Stimulated activated CD8-positive, alpha-beta memory T cell treated with anti-CD3 and anti-CD28 coated beads, Interleukin-7, amount 100 ng/mL, for 1 hour (primary cell): ENCODE measurements around the gene PGAP6.
"Not testable (repeated sequence)": the region's sequence is repeated elsewhere in the genome, so short reads cannot be mapped to it uniquely, and the experiment has no call there.

ENCODE experiments used
- DNase-seq, 2 donors: peaks; one replicate each; pipeline ENCODE4 v3.0.0-alpha.2; 2020; ENCODE audit warnings: low read depth in 2 of 2

The PGAP6 gene, protein sequence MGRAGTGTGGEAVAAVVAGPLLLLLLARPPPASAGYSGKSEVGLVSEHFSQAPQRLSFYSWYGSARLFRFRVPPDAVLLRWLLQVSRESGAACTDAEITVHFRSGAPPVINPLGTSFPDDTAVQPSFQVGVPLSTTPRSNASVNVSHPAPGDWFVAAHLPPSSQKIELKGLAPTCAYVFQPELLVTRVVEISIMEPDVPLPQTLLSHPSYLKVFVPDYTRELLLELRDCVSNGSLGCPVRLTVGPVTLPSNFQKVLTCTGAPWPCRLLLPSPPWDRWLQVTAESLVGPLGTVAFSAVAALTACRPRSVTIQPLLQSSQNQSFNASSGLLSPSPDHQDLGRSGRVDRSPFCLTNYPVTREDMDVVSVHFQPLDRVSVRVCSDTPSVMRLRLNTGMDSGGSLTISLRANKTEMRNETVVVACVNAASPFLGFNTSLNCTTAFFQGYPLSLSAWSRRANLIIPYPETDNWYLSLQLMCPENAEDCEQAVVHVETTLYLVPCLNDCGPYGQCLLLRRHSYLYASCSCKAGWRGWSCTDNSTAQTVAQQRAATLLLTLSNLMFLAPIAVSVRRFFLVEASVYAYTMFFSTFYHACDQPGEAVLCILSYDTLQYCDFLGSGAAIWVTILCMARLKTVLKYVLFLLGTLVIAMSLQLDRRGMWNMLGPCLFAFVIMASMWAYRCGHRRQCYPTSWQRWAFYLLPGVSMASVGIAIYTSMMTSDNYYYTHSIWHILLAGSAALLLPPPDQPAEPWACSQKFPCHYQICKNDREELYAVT

DNA sequence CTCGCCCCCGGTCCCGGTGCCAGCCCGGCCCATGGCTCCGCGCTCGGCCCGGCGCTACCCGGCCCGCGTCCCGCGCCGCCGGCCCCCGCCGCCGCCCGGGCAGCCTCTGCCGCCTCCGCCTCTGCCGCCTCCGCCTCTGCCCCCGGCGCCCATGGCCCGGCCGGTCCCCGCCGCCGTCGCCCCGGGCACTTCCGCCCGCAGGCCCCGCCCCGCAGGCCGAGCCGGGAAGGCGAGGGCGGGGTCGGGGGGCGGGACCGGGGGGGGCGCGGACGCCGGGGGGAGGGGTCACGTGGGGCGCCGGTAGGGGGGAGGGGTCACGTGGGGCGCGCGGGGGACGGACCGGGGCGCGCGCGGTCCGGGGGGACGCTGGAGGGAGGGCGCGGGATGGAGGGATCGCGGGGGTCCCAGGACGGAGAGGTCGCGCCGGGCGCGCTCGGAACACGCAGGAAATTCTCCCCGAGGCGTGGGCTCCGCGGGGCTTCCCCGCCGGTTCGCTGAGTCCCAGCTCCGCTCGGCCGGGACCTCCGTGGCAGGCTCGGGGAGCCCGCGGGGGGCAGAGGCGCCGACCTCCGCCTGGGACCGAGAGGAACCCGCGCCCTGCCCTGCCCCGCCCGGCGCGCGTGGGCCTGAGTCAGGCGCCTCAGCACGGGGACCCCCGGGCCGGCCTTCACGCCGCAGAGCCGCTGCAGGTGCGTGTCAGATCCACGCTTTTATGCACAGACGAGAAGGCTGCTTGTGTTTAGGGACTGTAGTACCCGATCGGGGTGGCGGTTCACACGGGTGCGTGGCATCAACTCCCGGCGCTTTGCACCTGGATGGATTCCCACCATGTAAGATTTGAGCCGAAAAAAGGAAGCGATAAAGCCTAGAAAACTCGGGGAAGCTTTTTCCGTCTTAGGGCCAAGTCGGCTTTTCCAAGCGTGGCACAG lies at the start of gene PGAP6:
PGAP6 (minus strand) TSS at position 190 of the 929 bp plus-strand sequence; CDS start at position 33, 157 bp downstream.
- DNase-seq, result peak; percentile 34 to 57

DNA sequence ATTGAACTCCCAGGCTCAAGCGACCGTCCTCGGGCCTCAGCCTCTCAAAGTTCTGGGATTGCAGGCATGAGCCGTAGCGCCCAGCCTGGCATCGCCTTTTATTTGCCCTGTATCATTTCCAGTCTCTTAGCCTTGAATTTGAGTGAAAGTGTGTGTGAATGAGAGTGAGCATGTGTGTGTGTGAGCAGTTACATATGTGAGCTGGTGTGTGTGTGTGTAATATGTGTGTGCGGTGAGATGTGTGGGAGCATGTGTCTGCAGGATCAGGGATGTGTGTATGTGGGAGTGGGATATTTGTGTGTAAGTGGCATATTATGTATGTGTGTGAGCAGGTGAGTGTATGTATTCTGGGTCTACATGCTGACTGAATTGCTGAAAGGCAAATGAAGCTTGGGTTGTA lies 49.1 kb upstream of the PGAP6 start:
- no peak for DNase-seq

- no peak for DNase-seq
These were observed 45.5 kb upstream of the PGAP6 start for GRCh38 chr16:427250-427649.

DNA sequence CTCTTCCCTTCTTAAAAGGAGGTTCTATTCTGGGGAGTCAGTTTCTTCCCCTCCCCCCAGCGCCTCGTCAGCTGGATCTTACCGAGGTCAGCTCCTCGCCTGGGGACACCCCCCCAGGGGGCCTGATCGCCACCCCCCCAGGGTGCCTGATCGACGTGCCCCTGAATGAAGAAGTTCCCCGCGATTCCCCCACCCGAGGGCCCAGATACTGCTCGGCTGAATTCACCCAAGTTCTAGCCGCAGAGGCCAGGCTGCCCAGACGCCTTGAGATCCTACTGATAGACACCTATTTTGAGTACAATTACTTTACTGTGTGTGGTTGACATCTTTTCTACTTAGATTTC lies 45.1 kb upstream of the PGAP6 start:
- no peak for DNase-seq

DNA sequence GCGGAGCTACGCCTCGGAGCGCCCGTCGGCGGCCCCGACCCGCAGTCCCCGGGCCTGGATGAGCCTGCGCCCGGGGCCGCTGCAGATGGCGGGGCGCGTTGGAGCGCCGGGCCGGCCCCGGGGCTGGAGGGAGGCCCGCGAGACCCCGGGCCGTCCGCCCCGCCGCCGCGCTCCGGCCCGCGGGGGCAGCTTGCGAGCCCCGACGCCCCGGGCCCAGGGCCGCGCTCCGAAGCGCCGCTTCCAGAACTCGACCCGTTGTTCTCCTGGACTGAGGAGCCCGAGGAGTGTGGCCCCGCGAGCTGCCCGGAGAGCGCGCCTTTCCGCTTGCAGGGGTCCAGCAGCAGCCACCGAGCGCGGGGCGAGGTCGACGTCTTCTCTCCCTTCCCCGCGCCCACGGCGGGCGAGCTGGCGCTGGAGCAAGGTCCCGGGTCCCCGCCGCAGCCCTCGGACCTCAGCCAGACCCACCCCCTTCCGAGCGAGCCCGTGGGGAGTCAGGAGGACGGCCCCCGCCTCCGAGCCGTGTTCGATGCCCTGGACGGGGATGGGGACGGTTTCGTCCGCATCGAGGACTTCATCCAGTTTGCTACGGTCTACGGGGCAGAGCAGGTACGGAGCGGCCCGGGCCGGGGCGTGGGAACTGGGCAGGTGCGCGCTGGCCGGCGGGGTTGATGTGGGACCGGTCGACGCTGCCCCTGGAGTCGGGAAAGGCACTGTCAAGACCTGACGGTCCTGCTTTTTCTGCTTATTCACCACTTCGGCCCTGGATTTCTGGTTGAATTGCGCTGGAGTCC lies 44.5 kb upstream of the PGAP6 start:
- no peak for DNase-seq

GRCh38 chr16:425740-426114 lies 43.9 kb upstream of the PGAP6 start:
- DNase-seq, result peak in 1 of 2 donors; percentile 9

DNA sequence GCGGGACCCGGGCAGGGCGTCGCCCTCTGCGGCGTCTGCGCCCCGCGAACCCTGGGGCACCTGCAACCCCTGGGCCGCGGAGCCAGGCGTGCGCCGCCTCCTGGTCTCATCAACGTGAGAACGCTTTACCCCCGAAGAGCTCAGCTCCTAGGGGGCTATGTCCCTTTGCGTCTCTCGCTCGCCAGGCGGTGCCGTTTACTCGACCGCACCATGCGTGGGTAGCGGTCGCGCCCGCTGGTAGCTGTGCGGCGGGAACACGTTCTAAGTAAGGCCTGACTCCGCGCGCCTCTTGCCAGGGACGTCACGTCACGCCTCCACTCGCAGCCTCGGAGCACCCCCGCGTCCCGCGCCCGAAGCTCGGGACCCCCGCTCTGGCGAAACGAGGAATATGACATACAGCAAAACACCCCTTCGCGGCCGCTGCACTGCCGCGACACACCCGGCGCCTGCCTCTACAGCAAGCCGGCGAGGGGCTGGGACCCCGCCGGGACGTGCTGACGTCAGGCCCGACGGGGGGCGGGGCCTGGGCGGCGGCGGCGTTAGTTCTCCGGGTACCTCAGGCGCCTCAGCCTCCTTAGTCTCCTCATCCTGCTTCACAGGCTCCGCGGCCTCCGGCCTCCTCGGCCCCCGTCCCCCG lies 43.4 kb upstream of the PGAP6 start, which contains the start of gene RAB11FIP3:
RAB11FIP3 (plus strand) TSS at position 568 of the 637 bp plus-strand sequence. CDS start 358 bp downstream, outside the sequence.
- peak; percentile 63 to 68 for DNase-seq

GRCh38 chr16:424623-425081 lies 42.9 kb upstream of the PGAP6 start:
- DNase-seq, result no peak

- DNase-seq, result no peak
These were observed 42.4 kb upstream of the PGAP6 start for GRCh38 chr16:424033-424622.

GRCh38 chr16:422179-422578 lies 40.4 kb upstream of the PGAP6 start:
- DNase-seq, result not testable (repeated sequence)

DNA sequence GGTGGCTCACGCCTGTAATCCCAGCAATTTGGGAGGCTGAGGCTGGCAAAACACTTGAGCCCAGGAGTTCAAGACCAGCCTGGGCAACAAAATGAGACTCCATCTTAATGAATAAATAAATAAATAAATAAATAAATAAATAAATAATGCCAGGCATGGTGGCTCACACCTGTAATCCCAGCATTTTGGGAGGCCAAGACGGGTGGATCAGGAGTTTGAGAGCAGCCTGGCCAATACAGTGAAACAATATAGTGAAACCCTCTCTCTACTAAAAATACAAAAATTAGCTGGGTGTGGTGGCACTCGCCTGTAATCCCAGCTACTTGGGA lies 33.4 kb upstream of the PGAP6 start:
- not testable (repeated sequence) for DNase-seq

DNA sequence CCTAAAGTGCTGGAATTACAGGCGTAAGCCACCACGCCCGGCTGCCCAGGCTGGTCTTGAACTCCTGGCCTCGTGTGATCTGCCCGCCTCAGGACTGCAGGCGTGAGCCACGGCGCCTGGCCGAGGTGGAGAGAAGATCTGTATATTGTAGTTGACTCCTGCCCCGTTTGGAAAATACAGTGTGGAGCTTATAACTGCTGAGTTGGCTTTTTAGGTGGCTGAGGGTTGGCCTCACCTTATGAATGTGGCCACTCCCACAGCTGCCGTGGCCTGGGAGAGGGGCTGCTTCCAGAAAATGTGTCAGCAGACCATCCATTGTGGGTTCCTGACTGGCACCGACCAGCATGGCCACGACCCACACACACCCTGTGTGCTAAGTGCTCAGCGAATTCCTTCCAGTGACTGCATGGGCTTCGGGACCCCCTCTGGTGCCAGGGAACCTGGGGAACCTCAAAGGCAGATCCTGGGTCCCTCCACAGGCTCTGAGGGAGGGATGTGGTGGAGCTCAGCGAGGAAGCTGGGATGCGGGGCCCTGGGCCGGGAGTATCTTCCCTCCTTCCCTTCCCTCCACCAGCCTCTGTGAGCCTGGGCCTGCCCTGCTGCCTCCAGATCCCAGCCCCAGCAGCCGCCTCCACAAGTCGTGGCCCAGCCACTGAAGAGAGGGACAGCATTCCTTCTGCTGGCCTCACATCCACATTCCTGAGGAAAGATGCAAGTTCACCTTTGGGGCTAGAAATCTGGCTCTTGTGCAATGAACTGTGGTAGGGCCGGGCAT lies 32.8 kb upstream of the PGAP6 start:
- DNase-seq, result no peak

DNA sequence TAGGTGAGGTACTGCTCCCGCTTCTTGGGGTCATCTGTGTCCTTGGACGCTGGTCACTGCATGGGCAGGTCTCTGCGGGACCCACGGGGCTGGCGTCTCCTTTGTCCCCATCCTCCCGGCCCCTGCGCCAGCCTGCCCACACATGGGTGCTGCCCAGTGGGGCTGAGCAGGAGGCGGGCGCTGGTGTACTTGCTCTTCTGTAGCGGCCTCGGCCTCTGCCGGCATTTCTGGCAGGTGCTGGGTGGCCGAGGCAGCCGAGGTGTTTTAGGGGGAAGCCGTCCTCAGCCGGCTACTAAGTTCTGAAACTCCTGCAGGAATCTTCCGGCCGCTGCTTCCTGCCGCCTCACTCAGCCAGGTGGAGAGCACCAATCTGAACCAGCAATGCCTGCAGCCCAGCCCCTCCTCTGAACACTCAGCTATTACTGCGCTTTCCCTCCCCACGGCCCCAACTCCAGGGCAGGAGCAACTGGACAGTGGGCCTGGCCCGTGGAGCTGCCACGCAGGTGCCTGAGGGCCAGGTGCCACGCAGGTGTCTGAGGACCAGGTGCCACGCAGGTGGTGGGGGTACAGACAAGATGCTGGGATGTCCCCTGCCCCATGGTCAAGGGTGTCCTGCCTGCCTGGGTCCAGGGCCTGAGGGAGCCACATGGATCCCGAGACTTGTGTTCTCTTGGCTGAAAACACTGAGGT lies 29.9 kb upstream of the PGAP6 start:
- no peak for DNase-seq

DNA sequence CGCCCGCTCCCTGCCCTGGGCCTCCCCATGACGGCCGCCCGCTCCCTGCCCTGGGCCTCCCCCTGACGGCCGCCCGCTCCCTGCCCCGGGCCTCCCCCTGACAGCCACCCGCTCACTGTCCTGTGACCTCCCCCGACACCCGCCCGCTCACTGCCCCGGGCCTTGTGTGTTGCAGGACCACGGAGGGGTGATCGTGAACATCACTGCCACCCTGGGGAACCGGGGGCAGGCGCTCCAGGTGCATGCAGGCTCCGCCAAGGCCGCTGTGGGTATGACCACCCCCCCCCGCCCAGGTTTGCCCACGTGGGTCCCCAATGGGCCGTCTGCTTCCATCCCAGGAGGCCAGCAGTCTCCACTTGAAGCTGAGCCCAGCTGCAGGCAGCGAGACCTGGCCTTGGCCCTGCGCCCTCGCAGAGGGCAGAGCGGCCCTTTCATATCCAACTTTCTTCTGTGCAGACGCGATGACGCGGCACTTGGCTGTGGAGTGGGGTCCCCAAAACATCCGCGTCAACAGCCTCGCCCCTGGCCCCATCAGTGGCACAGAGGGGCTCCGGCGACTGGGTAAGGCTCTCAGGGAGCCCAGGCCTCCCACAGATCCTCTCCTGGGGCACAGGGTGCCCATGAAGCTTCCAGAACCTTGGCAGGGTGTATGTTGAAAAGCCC lies 28.9 kb upstream of the PGAP6 start:
- DNase-seq, result no peak

DNA sequence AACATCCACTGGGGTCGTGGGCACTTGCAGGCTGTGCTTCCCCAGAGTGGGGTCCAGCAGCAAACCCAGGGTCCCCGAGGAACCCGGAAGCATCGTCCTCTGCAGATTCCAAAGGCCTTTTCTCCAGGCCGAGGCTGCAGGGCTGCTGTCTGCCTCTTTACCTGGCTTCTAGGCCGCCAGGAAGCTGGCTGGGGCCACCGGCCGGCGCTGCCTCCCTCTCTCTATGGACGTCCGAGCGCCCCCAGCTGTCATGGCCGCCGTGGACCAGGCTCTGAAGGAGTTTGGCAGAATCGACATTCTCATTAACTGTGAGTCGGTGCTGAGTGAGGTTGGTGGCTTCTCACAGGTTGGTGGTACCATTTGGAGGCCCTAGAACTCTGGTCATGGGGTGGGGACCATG lies 25.5 kb upstream of the PGAP6 start:
- no peak for DNase-seq

DNA sequence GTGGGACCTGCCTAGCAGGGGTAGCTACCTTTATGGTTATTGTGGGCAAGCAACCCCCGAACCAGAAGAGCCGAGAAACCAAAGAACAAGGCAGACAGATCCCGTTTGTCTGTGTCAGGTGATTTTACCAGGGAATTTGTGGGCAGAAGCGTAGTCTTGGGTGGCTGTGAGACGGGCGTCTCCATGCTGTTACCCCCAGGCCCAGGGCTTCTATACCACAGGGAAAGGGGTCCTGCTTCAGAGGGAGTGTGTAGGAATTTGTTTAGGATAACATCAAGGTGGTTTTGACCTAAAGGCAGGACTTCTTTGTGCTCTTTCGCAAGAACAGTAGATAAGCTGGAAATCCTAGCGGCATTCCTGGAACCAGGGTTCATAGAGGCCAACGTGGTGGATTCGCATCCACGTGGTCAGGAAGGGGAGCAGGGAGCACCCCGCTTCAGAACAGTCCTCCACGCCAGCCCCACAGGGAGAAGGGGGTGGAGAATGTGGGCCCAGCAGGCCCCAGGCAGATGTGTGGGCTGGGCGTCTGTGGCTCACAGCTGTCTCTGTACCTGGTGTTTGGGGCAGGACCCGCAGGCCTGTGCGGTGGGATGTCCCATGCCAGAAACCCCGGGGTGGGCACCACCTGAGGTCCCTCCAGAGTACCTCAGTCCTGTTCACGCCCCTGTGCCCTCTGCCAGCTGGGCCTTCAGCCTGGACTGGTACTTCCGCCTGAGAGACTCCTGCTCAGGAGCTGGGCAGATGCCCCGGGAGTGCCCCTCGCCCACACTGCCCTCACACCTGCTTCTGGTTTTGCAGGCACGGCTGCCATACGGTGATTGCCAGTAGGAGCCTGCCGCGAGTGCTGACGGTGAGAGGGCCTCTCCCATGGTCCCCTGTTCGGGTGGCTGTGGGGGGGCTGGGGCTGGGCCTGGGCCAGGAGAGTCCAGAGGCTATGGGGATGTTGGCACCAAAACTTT lies 24.0 kb upstream of the PGAP6 start:
- DNase-seq, result no peak

DNA sequence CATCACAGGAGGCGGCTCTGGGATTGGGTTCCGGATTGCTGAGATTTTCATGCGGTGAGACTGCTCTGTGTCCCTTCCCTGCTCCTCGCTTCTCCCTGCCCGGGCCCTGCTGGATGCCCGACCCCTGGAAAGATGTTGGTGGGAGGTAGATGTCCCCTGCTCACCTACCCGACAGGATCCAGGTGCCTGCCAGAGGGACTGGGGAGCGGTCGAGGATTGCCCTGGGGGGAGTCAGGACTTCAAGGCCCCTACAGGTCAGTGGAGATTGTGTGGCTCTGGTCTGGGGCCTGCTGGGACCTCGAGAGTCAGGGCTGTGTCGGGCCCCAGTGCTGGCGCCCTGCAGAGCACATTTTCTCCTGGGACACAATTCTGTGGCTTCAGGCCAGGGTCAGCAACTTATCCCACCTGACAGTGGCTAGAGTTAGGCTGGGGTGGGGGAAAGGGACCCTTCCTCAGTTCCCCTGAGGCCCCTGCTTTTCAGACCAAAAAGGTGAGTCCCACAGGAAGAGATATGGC lies 23.3 kb upstream of the PGAP6 start:
- no peak for DNase-seq
